ENCODE data around the gene SEC63.
"Not testable (repeated sequence)": the region's sequence is repeated elsewhere in the genome, so short reads cannot be mapped to it uniquely, and the experiment has no call there.

SEC63 gene

DNA sequence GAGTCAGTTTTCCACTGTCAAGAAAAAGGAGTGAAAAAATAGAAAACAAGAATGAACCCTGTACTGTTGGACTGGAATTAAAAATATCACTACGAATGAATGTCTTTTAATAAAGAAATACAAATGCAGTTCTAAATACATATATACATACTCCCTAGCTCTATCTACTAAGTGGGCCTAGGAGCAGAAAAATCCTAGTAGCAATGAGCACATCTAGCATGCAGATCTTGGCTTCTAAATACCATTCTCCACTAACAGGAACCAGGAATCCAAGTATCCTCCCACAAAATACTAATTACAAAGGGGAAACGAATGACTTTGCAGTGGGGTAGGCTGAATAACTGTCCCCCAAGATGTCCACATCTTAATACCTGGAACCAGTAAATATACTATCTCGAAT is 25.4 kb downstream of the SEC63 start:
- Histone ChIP-seq H3K27me3 (ENCODE audit: insufficient read depth, low read length) (no peaks in the 10 kb centered on the region), H3K9ac (ENCODE audit: low read length) (no peak overlapping the region), H3K27ac (ENCODE audit: low read depth, low read length, poor library complexity, severe bottlenecking) (no peak overlapping the region), H3K4me3 (ENCODE audit: low read depth, low read length, poor library complexity, severe bottlenecking) (no peak overlapping the region), H3F3A (ENCODE audit: insufficient read depth, low read length) (no peaks in the 10 kb centered on the region), H3K79me2 (ENCODE audit: insufficient read depth, low read length) (peaks cover 41% of the 10 kb centered on the region), H3K4me2 (ENCODE audit: low read length) (no peak overlapping the region), H4K20me1 (ENCODE audit: insufficient read depth, low read length) (no peaks in the 10 kb centered on the region), H3K36me3 (ENCODE audit: insufficient read depth, low read length) (peaks cover 42% of the 10 kb centered on the region), H3K4me1 (ENCODE audit: insufficient read depth, low read length, severe bottlenecking) (no peaks in the 10 kb centered on the region), H3K9me2 (ENCODE audit: low read depth, low read length) (no peaks in the 10 kb centered on the region), H3K9me3 (ENCODE audit: low read length) (0 out of 2 replicates have a peak, but pooled peaks cover 9% of the 10 kb centered on the region), H2AFZ (ENCODE audit: low read length) (no peak overlapping the region)
- no peak for TF ChIP-seq EZH2 (IDR thresholded peaks at IDR 0.05; ENCODE audit: borderline replicate concordance, low read length)
- TF ChIP-seq CTCF (IDR thresholded peaks at IDR 0.05; ENCODE audit: low read length) = no peak

DNA sequence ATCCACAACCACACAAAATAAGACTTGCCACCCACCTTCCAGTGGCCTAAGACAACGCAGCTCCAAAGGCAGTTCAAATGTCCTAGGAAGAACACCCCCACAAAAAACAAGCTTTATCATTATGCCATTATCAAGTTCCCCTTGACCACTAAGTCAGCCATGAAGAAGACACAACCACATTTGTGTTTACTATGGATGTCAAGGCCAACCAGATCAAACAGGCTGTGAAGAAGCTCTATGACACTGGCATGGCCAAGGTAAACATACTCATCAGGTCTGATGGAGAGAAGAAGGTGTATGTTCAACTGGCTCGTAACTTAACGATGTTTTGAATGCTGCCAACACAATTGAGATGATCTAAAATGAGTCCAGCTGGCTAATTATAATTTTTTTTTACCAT is 26.1 kb downstream of the SEC63 start:
- Histone ChIP-seq H3K36me3 (ENCODE audit: insufficient read depth, low read length) (peaks cover 43% of the 10 kb centered on the region), H3K79me2 (ENCODE audit: insufficient read depth, low read length) (peaks cover 43% of the 10 kb centered on the region), H3K9me3 (ENCODE audit: low read length) (0 out of 2 replicates have a peak, but pooled peaks cover 9% of the 10 kb centered on the region), H3K4me2 (ENCODE audit: low read length) (no peak overlapping the region), H3K9ac (ENCODE audit: low read length) (no peak overlapping the region), H3K27ac (ENCODE audit: low read depth, low read length, poor library complexity, severe bottlenecking) (no peak overlapping the region), H3K4me1 (ENCODE audit: insufficient read depth, low read length, severe bottlenecking) (no peaks in the 10 kb centered on the region), H2AFZ (ENCODE audit: low read length) (no peak overlapping the region), H3K27me3 (ENCODE audit: insufficient read depth, low read length) (no peaks in the 10 kb centered on the region), H3K9me2 (ENCODE audit: low read depth, low read length) (no peaks in the 10 kb centered on the region), H3K4me3 (ENCODE audit: low read depth, low read length, poor library complexity, severe bottlenecking) (no peak overlapping the region), H3F3A (ENCODE audit: insufficient read depth, low read length) (no peaks in the 10 kb centered on the region), H4K20me1 (ENCODE audit: insufficient read depth, low read length) (no peaks in the 10 kb centered on the region)
- TF ChIP-seq CTCF (IDR thresholded peaks at IDR 0.05; ENCODE audit: low read length) (no peak), EZH2 (IDR thresholded peaks at IDR 0.05; ENCODE audit: borderline replicate concordance, low read length) (no peak)

DNA sequence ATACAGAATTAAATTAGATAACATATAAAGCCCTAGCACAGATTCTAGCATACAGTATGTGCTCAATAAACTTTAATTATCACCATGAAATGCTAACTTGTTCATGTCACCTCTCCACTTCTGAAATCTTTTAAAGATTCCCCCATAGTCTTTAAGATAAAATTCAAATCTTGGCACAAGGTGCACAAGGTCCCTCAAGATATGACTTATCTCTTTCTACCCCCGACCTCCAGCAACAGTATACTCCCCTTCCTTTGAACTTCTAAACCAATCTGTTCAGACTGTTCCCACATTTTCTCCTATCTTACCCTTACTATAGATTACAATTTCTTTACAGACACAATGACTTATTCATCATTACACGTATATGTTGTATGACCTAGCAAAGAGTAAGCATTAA is 29.0 kb downstream of the SEC63 start:
- TF ChIP-seq CTCF (IDR thresholded peaks at IDR 0.05; ENCODE audit: low read length) = no peak
- no peak for TF ChIP-seq EZH2 (IDR thresholded peaks at IDR 0.05; ENCODE audit: borderline replicate concordance, low read length)
- no peaks in the 10 kb centered on the region for H3K4me1 ChIP-seq (ENCODE audit: insufficient read depth, low read length, severe bottlenecking)
- H2AFZ ChIP-seq (ENCODE audit: low read length) = no peak overlapping the region
- H3K36me3 ChIP-seq (ENCODE audit: insufficient read depth, low read length) = peaks cover 57% of the 10 kb centered on the region
- no peak overlapping the region for H3K4me3 ChIP-seq (ENCODE audit: low read depth, low read length, poor library complexity, severe bottlenecking)
- H3K9me3 ChIP-seq (ENCODE audit: low read length) = 0 out of 2 replicates have a peak, but pooled peaks cover 9% of the 10 kb centered on the region
- no peak overlapping the region for H3K27ac ChIP-seq (ENCODE audit: low read depth, low read length, poor library complexity, severe bottlenecking)
- no peaks in the 10 kb centered on the region for H3K9me2 ChIP-seq (ENCODE audit: low read depth, low read length)
- H3K27me3 ChIP-seq (ENCODE audit: insufficient read depth, low read length) = no peaks in the 10 kb centered on the region
- no peaks in the 10 kb centered on the region for H4K20me1 ChIP-seq (ENCODE audit: insufficient read depth, low read length)
- peaks cover 39% of the 10 kb centered on the region for H3K79me2 ChIP-seq (ENCODE audit: insufficient read depth, low read length)
- H3K9ac ChIP-seq (ENCODE audit: low read length) = no peak overlapping the region
- no peak overlapping the region for H3K4me2 ChIP-seq (ENCODE audit: low read length)
- no peaks in the 10 kb centered on the region for H3F3A ChIP-seq (ENCODE audit: insufficient read depth, low read length)

DNA sequence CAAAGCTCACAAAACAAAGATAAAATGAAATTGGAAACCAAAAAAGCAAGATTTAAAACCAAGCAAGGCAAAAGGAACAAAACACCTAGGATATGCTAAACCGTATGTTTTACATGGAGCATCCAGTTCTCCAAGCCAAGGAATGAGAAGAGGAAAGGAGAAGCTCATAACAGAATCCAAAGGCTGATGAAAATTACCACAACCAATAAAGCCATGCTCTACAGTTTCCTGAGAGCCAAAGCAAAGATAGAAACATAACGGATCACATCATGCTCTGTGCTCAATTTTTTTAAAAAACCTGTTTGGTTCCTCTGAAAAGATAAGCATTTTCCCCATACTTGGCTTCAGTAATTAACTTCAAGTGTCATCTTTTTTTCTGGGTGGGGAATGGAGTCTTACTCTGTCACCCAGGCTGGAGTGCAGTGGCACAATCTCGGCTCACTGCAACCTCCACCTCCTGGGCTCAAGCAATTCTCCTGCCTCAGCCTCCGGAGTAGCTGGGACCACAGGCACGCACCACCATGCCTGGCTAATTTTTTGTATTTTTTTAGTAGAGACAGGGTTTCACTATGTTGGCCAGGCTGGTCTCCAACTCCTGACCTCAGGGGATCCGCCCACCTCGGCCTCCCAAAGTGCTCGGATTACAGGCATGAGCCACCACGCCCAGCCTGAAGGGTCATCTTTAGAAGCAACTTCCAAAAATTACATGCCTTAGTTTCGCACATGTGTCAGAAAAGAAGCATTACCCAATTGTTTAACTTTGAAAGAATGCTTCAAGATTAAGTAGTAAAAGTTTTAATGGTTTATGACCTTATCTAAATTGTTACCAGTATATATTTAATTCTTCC is 31.1 kb downstream of the SEC63 start:
- H3K4me1 ChIP-seq (ENCODE audit: insufficient read depth, low read length, severe bottlenecking); H3K9me2 ChIP-seq (ENCODE audit: low read depth, low read length); H3K4me3 ChIP-seq (ENCODE audit: low read depth, low read length, poor library complexity, severe bottlenecking); H4K20me1 ChIP-seq (ENCODE audit: insufficient read depth, low read length); H3K9ac ChIP-seq (ENCODE audit: low read length); H3K4me2 ChIP-seq (ENCODE audit: low read length); H3K27ac ChIP-seq (ENCODE audit: low read depth, low read length, poor library complexity, severe bottlenecking); H2AFZ ChIP-seq (ENCODE audit: low read length); H3K9me3 ChIP-seq (ENCODE audit: low read length); H3K27me3 ChIP-seq (ENCODE audit: insufficient read depth, low read length); H3F3A ChIP-seq (ENCODE audit: insufficient read depth, low read length): not testable (repeated sequence)
- Histone ChIP-seq H3K36me3 (ENCODE audit: insufficient read depth, low read length) (peaks cover 69% of the 10 kb centered on the region), H3K79me2 (ENCODE audit: insufficient read depth, low read length) (peaks cover 25% of the 10 kb centered on the region)

Measured in OCI-LY1 (cell line).